A673 (cell line): Measurements from ENCODE around the gene OR4D2. TPM values are rescaled to one million over a fixed set of nuclear protein-coding genes. Genes with fewer than 3 reads are reported as not detected.
A peak's percentile ranks its signal among the peaks of the same experiment; 100 is the strongest.

Experiments used
- BruUV-seq: library from RNA; stranded (reverse); fragments of 400-500 nt; replicated peaks from 2 replicates; lab custom pipeline; 2021; lab: Mats Ljungman, UMichigan
- CTCF ChIA-PET: fragments of 300-600 bp; sonication (Branson Sonifier 250); formaldehyde crosslinking; loops from one replicate; lab custom pipeline; 2022; ENCODE audit warnings: antibody characterized with exemption; lab: Charles Lee
- POLR2A ChIA-PET: fragments of 300-600 bp; sonication (Branson Sonifier 250); formaldehyde crosslinking; loops from one replicate; lab custom pipeline; 2022; ENCODE audit warnings: antibody characterized with exemption; ENCODE audit not compliant: low non-redundant PET; lab: Charles Lee
- DNase-seq: peaks from one replicate; pipeline ENCODE4 v3.0.0-alpha.2; 2015; ENCODE audit warnings: low spot score
- H3K27ac ChIP-seq: fragments of 200-600 bp; sonication (generic); 2 replicates; pipeline ENCODE4 v1.5.1; 2016; ENCODE audit warnings: mixed run types, low read depth, mild to moderate bottlenecking, mixed read lengths, antibody characterized with exemption, low read length; ENCODE audit not compliant: poor library complexity, severe bottlenecking
- H3K27me3 ChIP-seq: fragments of 200-600 bp; sonication (generic); replicated peaks from 2 replicates; pipeline ENCODE4 v1.6.1; 2017; ENCODE audit warnings: mixed run types, low read depth, mild to moderate bottlenecking, mixed read lengths, antibody characterized with exemption, low read length; ENCODE audit not compliant: insufficient read depth, poor library complexity
- H3K36me3 ChIP-seq: fragments of 200-600 bp; sonication (generic); 2 replicates; pipeline ENCODE4 v1.6.1; 2016; ENCODE audit warnings: mixed run types, mild to moderate bottlenecking, mixed read lengths, antibody characterized with exemption, low read length; ENCODE audit not compliant: insufficient read depth, poor library complexity, severe bottlenecking
- H3K4me1 ChIP-seq: fragments of 200-600 bp; sonication (generic); 2 replicates; pipeline ENCODE4 v1.6.1; 2017; ENCODE audit warnings: mixed run types, mild to moderate bottlenecking, mixed read lengths, antibody characterized with exemption, low read length; ENCODE audit not compliant: insufficient read depth, poor library complexity, severe bottlenecking
- H3K4me3 ChIP-seq: fragments of 200-600 bp; sonication (generic); 2 replicates; pipeline ENCODE4 v1.5.1; 2016; ENCODE audit warnings: low read depth, mixed run types, mild to moderate bottlenecking, mixed read lengths, low read length; ENCODE audit not compliant: poor library complexity, severe bottlenecking
- H3K9me3 ChIP-seq: fragments of 200-600 bp; sonication (generic); 2 replicates; pipeline ENCODE4 v1.6.1; 2016; ENCODE audit warnings: mixed run types, low read depth, mild to moderate bottlenecking, mixed read lengths, antibody characterized with exemption, low read length; ENCODE audit not compliant: poor library complexity, severe bottlenecking
- CTCF ChIP-seq: fragments of 300-800, 200-600 bp; sonication (generic); conservative IDR thresholded peaks from 2 replicates; pipeline ENCODE4 v1.5.1; 2017; ENCODE audit warnings: low read depth, mild to moderate bottlenecking, antibody characterized with exemption, low read length, moderate library complexity, mixed read lengths
- EZH2 ChIP-seq: fragments of 200-600 bp; sonication (generic); IDR thresholded peaks from 2 replicates; pipeline ENCODE4 v1.6.1; 2017; ENCODE audit warnings: borderline replicate concordance, low read depth, mild to moderate bottlenecking, mixed read lengths, antibody characterized with exemption, low read length; ENCODE audit not compliant: poor library complexity, severe bottlenecking
- intact Hi-C: fragments of 100-400 bp; cut with micrococcal nuclease; formaldehyde crosslinking; loops from one replicate; pipeline ENCODE4 v1.10.0; 2022; ENCODE audit not compliant: unreplicated experiment
- total RNA-seq: library from RNA; stranded (reverse); gene quantifications from 2 replicates; pipeline ENCODE4 v1.2.3, GENCODE V29; 2021

The OR4D2 gene
- total RNA-seq, 1 experiment from 2014 or later: not detected

GRCh38 chr17:58215685-58216084 lies 48.9 kb downstream of the OR4D2 start:
- ChIA-PET POLR2A (no interaction called here), CTCF (no interaction called here)
- no TSS peak for BruUV-seq
- peaks cover 5% of the 10 kb centered on the region for H3K4me1 ChIP-seq
- H3K27ac ChIP-seq: no peak overlapping the region
- no peak overlapping the region for H3K4me3 ChIP-seq
- H3K27me3 ChIP-seq: no peaks in the 10 kb centered on the region
- intact Hi-C loops: no loop called here
- no peaks in the 10 kb centered on the region for H3K9me3 ChIP-seq
- peaks cover 11% of the 10 kb centered on the region for H3K36me3 ChIP-seq
- DNase-seq: no peak
- TF ChIP-seq EZH2 (no peak), CTCF (no peak)

- TF ChIP-seq EZH2: no peak
- TF ChIP-seq CTCF: no peak
- DNase-seq: no peak
- peaks cover 5% of the 10 kb centered on the region for H3K4me1 ChIP-seq
- no peak overlapping the region for H3K27ac ChIP-seq
- ChIA-PET POLR2A (interaction anchor here (0.6 kb wide), 1 partner anchor 137 kb away, joined by 6 read pairs; no protein-coding TSS in a partner anchor), CTCF (no interaction called here)
- no peaks in the 10 kb centered on the region for H3K27me3 ChIP-seq
- intact Hi-C loops: no loop called here
- H3K9me3 ChIP-seq: no peaks in the 10 kb centered on the region
- TSS peak; percentile 48 for BruUV-seq
- H3K4me3 ChIP-seq: no peak overlapping the region
- H3K36me3 ChIP-seq: peaks cover 2% of the 10 kb centered on the region
These were observed 51.0 kb downstream of the OR4D2 start for GRCh38 chr17:58217766-58218165.

- peak within 1 kb of the TSS; percentile 47 for H3K27ac ChIP-seq
- H3K27me3 ChIP-seq: no peaks in the 10 kb centered on the region
- peak within 1 kb of the TSS; percentile 63 for H3K4me3 ChIP-seq
- ChIA-PET POLR2A (interaction anchor here (0.5 kb wide), 1 partner anchor 9 kb away, joined by 3 read pairs; no protein-coding TSS in a partner anchor), CTCF (no interaction called here)
- TF ChIP-seq EZH2 (no peak), CTCF (peak; percentile 67)
- peaks cover 5% of the 10 kb centered on the region for H3K4me1 ChIP-seq
- no peaks in the 10 kb centered on the region for H3K36me3 ChIP-seq
- no TSS peak for BruUV-seq
- intact Hi-C loops: no loop called here
- DNase-seq: peak; percentile 96
- H3K9me3 ChIP-seq: no peaks in the 10 kb centered on the region
These were observed 52.4 kb downstream of the OR4D2 start, which contains the start of gene MKS1 for GRCh38 chr17:58219007-58219788. Gene MKS1 (minus strand): TSS chr17:58219255. CDS start chr17:58219230, 25 bp downstream.
